GM19351 (cell line): ENCODE data around the gene SERINC1.
A peak's percentile ranks its signal among the peaks of the same experiment; 100 is the strongest.

ENCODE experiments used
- ATAC-seq: cut with Tn5 transposase; IDR thresholded peaks from one replicate; pipeline ENCODE4 v1.9.1; 2021; ENCODE audit warnings: mild to moderate bottlenecking, moderate library complexity; ENCODE audit not compliant: unreplicated experiment

The SERINC1 gene

GRCh38 chr6:122438975-122439374 lies 32.6 kb downstream of the SERINC1 start:
- ATAC-seq, result no peak

- peak; percentile 91 for ATAC-seq
Measured at GRCh38 chr6:122432816-122433215, 38.8 kb downstream of the SERINC1 start.

- ATAC-seq, result no peak
Measured at GRCh38 chr6:122431780-122432179, 39.8 kb downstream of the SERINC1 start.

GRCh38 chr6:122429323-122429722 lies 42.3 kb downstream of the SERINC1 start:
- ATAC-seq, result no peak

- ATAC-seq, result no peak
Measured at GRCh38 chr6:122428781-122429180, 42.8 kb downstream of the SERINC1 start.

- ATAC-seq, result no peak
Measured at GRCh38 chr6:122426597-122426996, 45.0 kb downstream of the SERINC1 start.

- ATAC-seq, result no peak
Measured at GRCh38 chr6:122423734-122424133, 47.9 kb downstream of the SERINC1 start.

GRCh38 chr6:122422614-122423267 lies 48.9 kb downstream of the SERINC1 start:
- peak; percentile 90 for ATAC-seq

GRCh38 chr6:122422003-122422402 lies 49.6 kb downstream of the SERINC1 start:
- ATAC-seq, result no peak

- no peak for ATAC-seq
Measured at GRCh38 chr6:122416825-122417224, 54.8 kb downstream of the SERINC1 start.

- no peak for ATAC-seq
Measured at GRCh38 chr6:122412001-122412400, 59.6 kb downstream of the SERINC1 start.

- no peak for ATAC-seq
Measured at GRCh38 chr6:122408702-122409458, 62.7 kb downstream of the SERINC1 start.

- ATAC-seq, result no peak
Measured at GRCh38 chr6:122408240-122408639, 63.4 kb downstream of the SERINC1 start.

GRCh38 chr6:122407712-122408111 lies 63.9 kb downstream of the SERINC1 start:
- no peak for ATAC-seq

GRCh38 chr6:122406187-122406586 lies 65.4 kb downstream of the SERINC1 start:
- ATAC-seq, result no peak

GRCh38 chr6:122405417-122405816 lies 66.2 kb downstream of the SERINC1 start:
- no peak for ATAC-seq

GRCh38 chr6:122404444-122404843 lies 67.2 kb downstream of the SERINC1 start:
- no peak for ATAC-seq

GRCh38 chr6:122401104-122401503 lies 70.5 kb downstream of the SERINC1 start:
- no peak for ATAC-seq

GRCh38 chr6:122400462-122401089 lies 71.0 kb downstream of the SERINC1 start:
- ATAC-seq, result no peak

- peak; percentile 23 for ATAC-seq
Measured at GRCh38 chr6:122400121-122400450, 71.5 kb downstream of the SERINC1 start.

- peak; percentile 95 for ATAC-seq
Measured at GRCh38 chr6:122399348-122400120, 72.1 kb downstream of the SERINC1 start, which contains the start of gene HSF2. Gene HSF2 (plus strand): TSS chr6:122399652. CDS start chr6:122399738, 86 bp downstream.
